Embryonic facial prominence (tissue), 1 donor: ENCODE data around the gene FYN.

Experiments used
- DNase-seq: peaks from one replicate; pipeline ENCODE4 v3.0.0-alpha.2; 2016; ENCODE audit errors: extremely low spot score

Gene FYN

DNA sequence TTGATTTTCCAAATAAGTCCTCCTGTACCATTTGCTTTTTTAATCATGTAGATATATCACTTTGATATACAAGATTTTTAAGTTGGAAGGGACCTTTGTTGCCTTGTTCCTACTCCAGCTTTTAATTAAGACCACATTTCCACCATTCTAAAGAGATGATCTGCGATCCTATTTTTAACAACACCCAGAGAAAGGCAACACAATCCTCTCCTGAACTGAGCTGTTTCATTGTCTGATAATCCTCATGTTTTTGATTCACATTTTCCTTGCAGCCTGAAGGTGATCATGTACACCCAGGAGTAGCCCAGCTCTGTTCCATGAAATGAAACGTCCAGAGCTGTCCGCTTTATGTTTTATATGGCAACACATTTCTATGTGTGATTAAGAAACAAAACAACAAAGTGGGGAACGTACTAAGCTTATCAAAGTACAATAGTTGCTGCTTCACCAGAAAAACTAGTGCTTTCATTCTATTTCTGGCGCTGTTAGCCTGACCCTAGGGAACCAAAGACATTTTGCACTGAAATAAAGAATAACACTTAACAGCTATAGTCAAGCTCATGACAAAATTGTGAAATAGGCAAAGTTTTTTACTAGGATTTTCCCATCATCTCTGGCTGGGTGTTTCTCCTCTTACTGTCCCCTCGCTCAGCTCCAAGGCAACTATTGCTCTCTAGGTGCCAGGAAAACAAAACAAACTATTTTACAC lies 245.0 kb downstream of the FYN start:
- DNase-seq: no peak

DNA sequence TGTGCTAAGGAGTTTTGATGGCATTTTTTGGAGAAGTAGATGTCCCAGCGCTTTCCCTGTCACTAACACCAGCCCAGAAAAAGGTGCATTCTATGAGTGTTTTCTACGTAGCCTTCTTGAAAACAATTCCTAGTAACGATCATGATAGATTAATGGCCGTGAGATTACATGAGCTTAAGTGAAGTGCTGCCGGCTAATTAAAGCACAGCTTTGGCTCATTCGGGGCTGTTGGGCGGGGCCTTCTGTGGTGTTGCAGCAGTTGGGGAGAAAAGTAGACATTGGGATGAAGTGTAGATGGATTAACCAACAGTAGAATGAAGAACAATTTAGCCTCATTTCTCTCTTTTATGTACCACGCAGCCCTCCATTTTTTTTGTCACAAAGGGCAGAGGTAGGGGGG lies 246.8 kb downstream of the FYN start:
- no peak for DNase-seq

- no peak for DNase-seq
Measured at GRCh38 chr6:111625461-111626391, 247.5 kb downstream of the FYN start.

- no peak for DNase-seq
Measured at GRCh38 chr6:111625099-111625416, 248.2 kb downstream of the FYN start.

DNA sequence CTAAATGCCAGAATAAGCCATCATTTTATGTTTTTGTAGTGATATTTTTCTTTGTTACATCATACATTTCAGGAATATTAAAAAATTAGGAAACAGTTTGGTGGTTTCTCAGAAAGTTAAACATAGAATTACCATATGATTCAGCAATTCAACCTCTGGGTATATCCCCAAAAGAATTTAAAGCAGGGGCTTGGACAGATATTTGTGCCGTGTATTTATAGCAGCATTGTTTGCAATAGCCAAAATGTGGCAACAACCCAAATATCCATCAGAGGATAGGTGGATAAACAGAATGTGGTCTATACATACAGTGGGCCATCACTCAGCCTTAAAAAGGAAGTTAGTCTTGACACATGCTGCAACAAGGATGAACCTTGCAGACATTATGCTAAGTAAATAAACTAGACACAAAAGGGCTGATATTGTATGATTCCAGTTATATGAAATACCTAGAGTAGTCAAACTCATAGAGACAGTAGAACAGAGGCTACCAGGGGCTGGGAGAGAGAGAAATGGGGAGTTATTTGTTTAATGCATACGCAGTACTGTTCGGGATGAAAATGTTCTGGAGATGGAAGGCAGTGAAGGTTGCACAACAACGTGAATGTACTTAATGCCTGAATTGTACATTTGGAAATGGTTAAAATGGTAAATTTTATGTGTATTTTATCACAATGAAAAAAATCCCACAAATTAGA lies 248.7 kb downstream of the FYN start:
- no peak for DNase-seq

GRCh38 chr6:111623046-111623718 lies 250.1 kb downstream of the FYN start:
- no peak for DNase-seq

DNA sequence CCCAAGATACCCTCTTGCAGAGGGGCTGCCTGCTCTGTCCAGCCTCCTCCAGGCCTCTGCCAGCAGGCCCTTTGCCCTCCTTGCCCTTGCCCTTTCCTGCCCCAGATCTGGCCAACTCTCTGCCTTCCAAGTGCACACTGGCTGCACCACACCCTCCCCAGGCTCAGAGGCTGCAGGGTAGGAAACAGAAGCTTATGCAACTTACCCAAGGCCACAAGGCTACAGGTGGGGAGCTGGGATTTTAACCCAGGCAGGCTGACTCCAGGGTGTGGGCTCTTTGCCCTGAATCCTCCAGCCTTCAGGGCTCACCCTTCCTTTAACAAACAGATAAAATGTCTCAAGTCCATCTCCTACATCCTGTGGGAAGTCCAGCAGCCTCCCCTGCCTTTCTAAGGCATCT lies 253.1 kb downstream of the FYN start:
- DNase-seq: no peak

DNA sequence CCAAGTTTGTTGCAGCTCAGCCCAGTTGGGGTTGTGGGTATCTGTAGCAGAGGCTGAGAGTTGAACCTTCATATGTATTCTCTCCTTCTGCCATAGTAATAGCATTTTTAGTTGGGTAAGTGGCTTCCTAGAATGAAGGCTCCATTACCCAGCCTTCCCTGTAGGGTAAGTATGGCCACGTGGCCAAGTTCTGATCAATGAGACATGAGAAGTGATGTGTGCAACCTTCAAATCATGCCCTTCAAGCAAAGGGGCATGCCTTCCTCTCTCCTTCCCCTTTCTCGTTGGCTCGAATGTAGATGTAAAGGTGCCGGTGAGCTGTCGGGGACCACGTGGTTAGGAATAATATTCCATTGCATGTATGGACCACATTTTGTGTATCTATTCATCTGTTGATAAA lies 254.8 kb downstream of the FYN start:
- no peak for DNase-seq

- DNase-seq: no peak
Measured at GRCh38 chr6:111617149-111617548, 256.1 kb downstream of the FYN start.

DNA sequence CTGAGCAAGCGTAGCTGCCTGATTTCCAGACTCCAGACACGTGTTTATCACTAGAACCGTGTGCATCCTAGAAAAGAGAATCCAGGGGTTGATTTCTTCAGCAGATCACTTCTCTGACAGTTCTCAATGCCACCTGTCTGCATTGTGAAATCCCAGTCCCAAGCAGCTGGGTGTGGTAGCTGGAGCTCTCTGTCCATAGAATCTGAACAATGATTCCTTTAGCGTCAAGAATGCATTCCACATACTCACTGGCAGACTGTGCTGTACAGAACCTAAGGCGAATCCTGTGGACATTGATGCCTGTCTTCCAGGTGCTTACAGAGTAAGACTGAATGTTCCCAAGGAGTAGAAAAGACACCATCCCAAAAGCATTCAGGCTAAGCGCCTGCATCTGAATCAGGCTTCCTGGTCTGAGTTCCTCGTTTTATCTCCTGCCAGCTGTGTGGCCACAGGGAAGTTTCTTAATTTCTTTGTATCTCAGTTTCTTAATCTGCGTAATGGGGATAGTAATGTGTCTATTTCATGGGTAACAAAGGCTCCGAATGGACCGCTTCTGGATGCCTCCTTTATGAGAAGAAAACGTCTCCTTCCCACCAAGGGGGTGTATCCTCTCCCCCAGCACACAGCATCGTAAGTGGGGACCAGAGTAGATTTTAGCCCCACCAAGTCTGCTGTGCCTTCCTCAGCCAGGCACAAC lies 257.2 kb downstream of the FYN start:
- DNase-seq: no peak

- no peak for DNase-seq
Measured at GRCh38 chr6:111614833-111615582, 258.2 kb downstream of the FYN start.

GRCh38 chr6:111612379-111612778 lies 260.9 kb downstream of the FYN start:
- DNase-seq: no peak

DNA sequence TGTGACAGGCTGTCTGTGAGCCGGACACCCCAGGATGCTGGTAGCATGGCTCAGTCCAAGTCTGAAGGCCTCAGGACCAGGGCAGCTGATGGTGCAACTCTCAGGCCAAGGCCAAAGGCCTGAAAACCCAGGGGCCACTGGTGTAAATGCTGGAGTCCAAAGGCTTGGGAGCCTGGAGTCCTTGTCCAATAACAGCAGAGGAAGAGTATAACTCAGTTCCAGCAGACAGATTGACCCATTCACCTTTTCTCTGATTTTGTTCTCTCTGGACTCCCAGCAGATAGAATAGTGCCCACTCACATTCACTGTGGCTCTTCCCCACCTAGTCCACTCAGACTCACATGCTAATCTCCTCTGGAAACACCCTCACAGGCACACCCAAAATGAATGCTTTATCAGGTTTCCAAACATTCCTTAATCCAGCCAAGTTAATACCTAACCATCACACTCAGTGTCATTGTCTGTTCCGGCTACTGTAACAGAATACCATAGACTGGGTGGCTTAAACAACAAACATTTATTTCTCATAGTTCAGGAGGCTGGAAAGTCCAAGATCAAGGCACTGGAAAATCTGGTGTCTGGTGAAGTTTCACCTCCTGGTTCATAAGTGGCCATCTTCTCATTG lies 262.6 kb downstream of the FYN start:
- DNase-seq: no peak
